Mammary epithelial cell (primary cell): Measurements from ENCODE around the gene CEP295NL.

ENCODE experiments used
- CTCF ChIP-seq, 2 donors: IDR thresholded peaks in 1 of 2; conservative IDR thresholded peaks in 1 of 2; 2 replicates each; pipeline ENCODE4 v1.5.1; 2011 to 2012; ENCODE audit warnings: inconsistent platforms in 2 of 2, low read length in 2 of 2, mild to moderate bottlenecking in 2 of 2, control low read depth in 1 of 2, low read depth in 1 of 2; ENCODE audit not compliant: insufficient read depth in 1 of 2; ENCODE audit errors: extremely low read depth in 1 of 2
- EZH2 ChIP-seq: IDR thresholded peaks from 2 replicates; pipeline ENCODE4 v1.6.1; 2012; ENCODE audit warnings: low read length, inconsistent platforms, borderline replicate concordance

- TF ChIP-seq CTCF (conservative IDR thresholded peaks at IDR 0.05 in 1 of 2, IDR thresholded peaks at IDR 0.05 in 1 of 2; ENCODE audit: extremely low read depth in 1 of 2, insufficient read depth in 1 of 2, low read depth in 1 of 2, low read length in 2 of 2) (peak in 1 of 2 donors; percentile 14), EZH2 (no peak)
These were observed 19.4 kb downstream of the CEP295NL start for GRCh38 chr17:78883533-78884131.
